T-helper 17 cell (primary cell): ENCODE results near the gene EAF1. TPM values are rescaled to one million over a fixed set of nuclear protein-coding genes. Genes with fewer than 3 reads are reported as not detected.

ENCODE experiments used
- ATAC-seq: fragments of 150-1000 bp; cut with Tn5 transposase; 2 replicates; pipeline ENCODE4 v1.10.0; 2021; ENCODE audit warnings: mild to moderate bottlenecking, moderate library complexity
- DNase-seq, 3 donors: peaks; one replicate each; pipeline versions ENCODE4 v3.0.0 to v3.0.0-alpha.2; 2020 to 2021
- H3K9me3 ChIP-seq: one replicate; pipeline ENCODE4 v1.7.0; 2013; ENCODE audit warnings: low read length, mild to moderate bottlenecking; ENCODE audit not compliant: control insufficient read depth, poor library complexity, severe bottlenecking
- H3K27ac Mint-ChIP-seq: one replicate; pipeline ENCODE4 v1.8.0; 2022; ENCODE audit warnings: mild to moderate bottlenecking, moderate library complexity, mixed read lengths
- H3K27me3 Mint-ChIP-seq: one replicate; pipeline ENCODE4 v1.8.0; 2022; ENCODE audit warnings: mixed read lengths
- H3K36me3 Mint-ChIP-seq: one replicate; pipeline ENCODE4 v1.8.0; 2022; ENCODE audit warnings: low read depth, mixed read lengths
- H3K4me1 Mint-ChIP-seq: one replicate; pipeline ENCODE4 v1.8.0; 2022; ENCODE audit warnings: mild to moderate bottlenecking, mixed read lengths
- H3K4me3 Mint-ChIP-seq: one replicate; pipeline ENCODE4 v1.8.0; 2022; ENCODE audit warnings: mild to moderate bottlenecking, moderate library complexity, mixed read lengths
- total RNA-seq, 4 donors: library from RNA in 2 of 4; stranded (reverse) in 2 of 4; gene quantifications; one replicate each; pipeline ENCODE4 v1.2.3 and lab custom pipeline; 2022 to 2026

The EAF1 gene
- total RNA-seq, 2 donors from 2014 or later = 25.9 to 31.5 TPM

DNA sequence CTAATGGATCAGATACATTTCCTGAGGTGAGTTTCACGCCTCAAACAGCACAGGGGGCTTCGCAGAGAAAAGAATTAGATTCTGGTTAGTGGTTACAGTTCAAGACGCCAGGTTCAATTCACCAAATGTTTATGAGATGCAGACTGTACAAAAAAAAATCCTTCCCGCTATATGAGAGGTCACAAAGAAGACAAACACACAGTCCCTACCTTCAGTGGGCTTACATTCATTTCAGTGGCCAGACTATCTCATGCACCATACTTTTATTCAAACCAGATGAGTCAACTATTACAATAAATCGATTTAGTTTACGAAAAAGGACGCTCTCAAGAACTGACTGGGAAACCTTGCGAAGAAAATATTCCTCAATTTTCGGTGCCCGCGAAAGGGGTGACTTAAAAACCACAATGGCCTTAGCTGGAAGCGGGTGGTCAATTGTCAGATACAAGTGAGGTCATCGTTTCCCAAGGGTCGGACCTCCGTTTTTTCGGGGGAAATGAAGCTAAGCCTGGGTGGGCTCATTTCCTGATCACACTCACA lies 749 bp upstream of the EAF1 start:
- Mint-ChIP-seq H3K36me3 (peaks cover 10% of the 10 kb centered on the region), H3K4me3 (peak overlapping the region; percentile 99), H3K4me1 (peaks cover 44% of the 10 kb centered on the region), H3K27ac (peak overlapping the region; percentile 100), H3K27me3 (no peaks in the 10 kb centered on the region)
- DNase-seq = no peak
- ATAC-seq = no peak
- H3K9me3 ChIP-seq = no peaks in the 10 kb centered on the region

DNA sequence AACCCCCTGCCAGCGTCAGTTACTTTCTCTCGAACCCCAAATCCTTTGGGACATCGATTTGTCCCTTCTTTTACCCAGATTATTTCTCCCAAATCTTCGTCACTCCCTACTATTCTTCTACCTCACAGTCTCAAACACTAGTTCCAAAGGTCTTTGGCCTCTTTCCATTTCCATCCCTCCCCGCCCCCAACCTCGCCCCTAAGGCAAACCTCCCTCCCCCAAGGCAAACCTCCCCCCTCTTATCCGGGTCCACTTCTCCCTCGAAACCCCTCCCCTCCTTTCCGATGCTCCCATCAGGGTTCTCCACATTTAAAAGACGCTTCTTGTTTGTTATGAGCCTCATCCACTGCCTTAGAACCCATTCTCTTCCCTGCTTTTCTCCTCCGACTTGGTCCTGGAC lies 583 bp downstream of the EAF1 start:
- no peaks in the 10 kb centered on the region for H3K9me3 ChIP-seq
- peak overlapping the region; percentile 99 for H3K4me3 Mint-ChIP-seq
- no peak for ATAC-seq
- H3K27me3 Mint-ChIP-seq = no peaks in the 10 kb centered on the region
- no peak for DNase-seq
- peaks cover 44% of the 10 kb centered on the region for H3K4me1 Mint-ChIP-seq
- H3K36me3 Mint-ChIP-seq = peaks cover 10% of the 10 kb centered on the region
- H3K27ac Mint-ChIP-seq = peak overlapping the region; percentile 100

DNA sequence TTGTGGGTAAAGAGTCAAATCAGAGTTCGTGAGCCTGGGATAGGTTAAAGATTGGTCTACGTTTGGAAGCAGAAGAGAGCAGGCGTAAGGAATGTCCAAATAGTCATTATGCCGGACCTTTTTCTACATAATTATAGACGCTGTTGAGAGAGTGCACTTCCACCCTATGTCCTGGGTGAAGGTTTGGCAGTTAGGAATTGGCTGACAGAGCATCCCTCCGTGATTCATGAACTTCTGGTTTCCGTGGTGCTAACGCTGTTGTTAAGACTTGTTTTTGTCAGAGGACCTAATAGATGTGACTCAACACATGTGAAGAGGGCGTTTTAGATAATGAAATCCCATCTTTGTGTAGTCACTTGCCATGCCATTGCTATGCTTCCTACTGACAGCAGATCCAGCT lies 1.1 kb downstream of the EAF1 start:
- Mint-ChIP-seq H3K36me3 (peaks cover 10% of the 10 kb centered on the region), H3K27ac (peak overlapping the region; percentile 100), H3K27me3 (no peaks in the 10 kb centered on the region), H3K4me3 (peak overlapping the region; percentile 99), H3K4me1 (peaks cover 45% of the 10 kb centered on the region)
- DNase-seq (no peak), ATAC-seq (peak; percentile 42)
- no peaks in the 10 kb centered on the region for H3K9me3 ChIP-seq

DNA sequence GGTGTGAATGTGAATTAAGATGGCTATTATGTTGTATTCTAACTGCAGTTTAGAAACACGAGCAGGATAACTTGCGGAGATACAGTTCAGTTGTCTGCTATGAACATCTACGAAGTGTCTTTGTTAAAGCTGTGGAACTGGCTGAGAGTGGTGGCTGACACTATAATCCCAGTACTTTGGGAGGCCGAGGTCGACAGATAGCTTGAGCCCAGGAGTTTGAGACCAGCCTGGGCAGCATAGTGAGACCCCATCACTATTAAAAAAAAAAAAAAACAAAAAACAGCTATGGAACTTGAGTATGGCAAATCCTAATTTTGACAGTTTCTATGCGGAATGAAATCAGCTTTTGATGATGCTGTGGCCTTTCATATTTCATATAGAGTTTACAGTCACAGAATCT lies 1.7 kb downstream of the EAF1 start:
- ATAC-seq (no peak), DNase-seq (no peak)
- H3K27me3 Mint-ChIP-seq = no peaks in the 10 kb centered on the region
- H3K36me3 Mint-ChIP-seq = peaks cover 10% of the 10 kb centered on the region
- peak overlapping the region; percentile 99 for H3K4me3 Mint-ChIP-seq
- H3K27ac Mint-ChIP-seq = peak overlapping the region; percentile 100
- H3K9me3 ChIP-seq = no peaks in the 10 kb centered on the region
- peaks cover 47% of the 10 kb centered on the region for H3K4me1 Mint-ChIP-seq

DNA sequence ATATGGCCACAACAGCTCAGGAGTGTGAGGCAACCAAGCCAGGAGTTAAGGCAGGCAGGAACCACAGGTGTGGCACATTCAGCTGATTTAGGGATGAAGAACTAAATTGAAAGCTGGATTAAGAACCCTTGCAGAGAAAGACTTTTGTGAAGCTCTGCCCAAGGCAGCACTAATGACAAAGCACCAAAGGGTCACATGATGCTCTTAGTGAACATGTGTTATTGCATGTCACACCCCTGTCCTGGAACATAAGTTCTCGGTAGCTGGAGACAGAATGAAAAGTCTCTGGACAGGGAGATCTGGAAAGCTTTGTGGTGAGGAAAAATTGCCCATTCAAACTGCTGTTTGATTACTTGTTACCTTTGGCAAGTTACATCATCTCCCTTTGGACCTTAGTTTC lies 3.2 kb downstream of the EAF1 start:
- H3K36me3 Mint-ChIP-seq = peaks cover 8% of the 10 kb centered on the region

DNA sequence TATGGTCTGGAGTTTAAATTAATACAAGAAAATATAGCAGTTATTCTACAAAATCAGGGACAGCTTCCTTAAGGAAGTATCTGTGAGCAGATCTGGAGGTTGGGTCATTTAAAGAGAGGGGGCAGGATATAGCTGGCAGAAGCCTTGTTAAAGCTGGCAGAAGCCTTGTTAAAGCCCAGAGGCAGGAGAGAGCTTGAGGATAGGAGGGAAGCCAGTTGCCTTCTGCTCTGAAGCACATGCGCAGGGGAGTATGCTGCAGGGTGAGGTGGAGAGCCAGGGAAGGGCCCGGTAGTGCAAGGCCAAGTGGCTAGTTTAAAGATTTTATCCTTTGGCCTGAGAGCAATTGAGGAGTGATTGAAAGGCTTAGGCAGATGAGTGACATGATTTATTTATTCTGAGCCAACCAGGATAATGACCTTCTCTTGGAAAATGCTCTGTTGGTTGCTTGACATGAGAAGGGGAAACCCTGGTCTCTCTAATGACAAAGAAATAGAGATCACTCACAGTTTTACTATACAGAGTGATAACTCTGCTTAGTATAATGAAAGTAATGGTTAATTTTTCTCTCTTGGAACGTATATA lies 3.9 kb downstream of the EAF1 start:
- DNase-seq = no peak
- ATAC-seq = no peak
- Mint-ChIP-seq H3K4me3 (peak overlapping the region; percentile 12), H3K36me3 (peaks cover 8% of the 10 kb centered on the region), H3K27me3 (no peaks in the 10 kb centered on the region), H3K27ac (peak overlapping the region; percentile 41), H3K4me1 (peaks cover 36% of the 10 kb centered on the region)
- H3K9me3 ChIP-seq = no peaks in the 10 kb centered on the region

More for the DNA sequence above, 3.2 kb downstream of the EAF1 start:
- H3K27me3 Mint-ChIP-seq = no peaks in the 10 kb centered on the region
- H3K9me3 ChIP-seq = no peaks in the 10 kb centered on the region
- peaks cover 44% of the 10 kb centered on the region for H3K4me1 Mint-ChIP-seq
- no peak overlapping the region for H3K4me3 Mint-ChIP-seq
- H3K27ac Mint-ChIP-seq = peak overlapping the region; percentile 67
- DNase-seq = no peak
- ATAC-seq = no peak

DNA sequence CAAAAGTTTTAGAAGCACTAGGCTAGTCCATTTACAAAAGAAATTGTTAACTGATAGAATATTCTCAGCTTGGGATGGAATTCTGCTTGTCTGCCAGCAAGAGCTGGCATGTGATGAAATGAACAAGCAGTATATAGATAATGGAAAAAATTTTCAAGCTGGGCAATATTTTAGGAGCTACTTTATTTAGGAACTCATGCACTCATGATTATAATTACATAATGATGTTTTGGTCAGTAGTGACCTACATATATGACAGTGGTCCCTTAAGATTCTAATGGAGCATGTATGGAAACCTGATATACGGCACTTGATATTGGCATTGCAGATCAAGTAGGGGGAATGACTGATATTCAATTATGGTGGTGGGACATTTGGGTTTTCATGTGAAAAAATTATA lies 6.1 kb downstream of the EAF1 start:
- DNase-seq = no peak
- H3K4me1 Mint-ChIP-seq = peaks cover 22% of the 10 kb centered on the region
- no peaks in the 10 kb centered on the region for H3K9me3 ChIP-seq
- H3K36me3 Mint-ChIP-seq = peaks cover 3% of the 10 kb centered on the region
- H3K4me3 Mint-ChIP-seq = no peak overlapping the region
- H3K27ac Mint-ChIP-seq = no peak overlapping the region
- ATAC-seq = no peak
- H3K27me3 Mint-ChIP-seq = no peaks in the 10 kb centered on the region

DNA sequence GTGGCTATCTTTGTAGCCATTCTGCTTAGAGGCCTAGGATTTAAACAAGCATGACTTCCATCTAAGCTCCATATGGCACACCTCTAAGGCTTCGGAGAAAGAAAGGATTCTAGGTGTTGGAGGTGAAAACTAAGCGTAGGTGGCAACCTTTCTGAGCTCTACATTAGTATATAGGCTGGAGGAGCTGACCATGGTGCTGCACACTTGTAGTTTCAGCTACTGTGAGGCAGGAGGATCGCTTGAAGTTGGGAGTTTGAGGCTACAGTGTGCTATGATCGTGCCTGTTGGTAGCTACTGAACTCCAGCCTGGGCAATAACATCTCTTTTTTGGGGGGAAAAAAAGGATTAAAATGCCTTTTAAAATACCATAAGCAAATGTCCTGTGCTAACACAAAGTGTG lies 7.4 kb downstream of the EAF1 start:
- no peak for DNase-seq
- Mint-ChIP-seq H3K4me3 (no peak overlapping the region), H3K4me1 (peaks cover 16% of the 10 kb centered on the region), H3K27ac (no peak overlapping the region), H3K36me3 (peaks cover 3% of the 10 kb centered on the region), H3K27me3 (no peaks in the 10 kb centered on the region)
- no peak for ATAC-seq
- H3K9me3 ChIP-seq = no peaks in the 10 kb centered on the region

DNA sequence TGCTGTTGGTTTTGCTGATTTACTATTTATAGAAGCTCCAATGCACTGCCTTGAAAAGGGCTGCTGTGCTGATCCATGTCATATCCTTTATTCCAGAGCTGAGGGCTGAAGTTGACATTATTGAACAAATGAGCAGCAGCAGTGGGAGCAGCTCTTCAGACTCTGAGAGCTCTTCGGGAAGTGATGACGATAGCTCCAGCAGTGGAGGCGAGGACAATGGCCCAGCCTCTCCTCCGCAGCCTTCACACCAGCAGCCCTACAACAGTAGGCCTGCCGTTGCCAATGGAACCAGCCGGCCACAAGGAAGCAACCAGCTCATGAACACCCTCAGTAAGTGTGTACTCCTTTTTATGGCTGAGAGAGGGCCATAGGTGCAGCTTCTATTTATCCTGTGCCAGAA lies 8.8 kb downstream of the EAF1 start:
- Mint-ChIP-seq H3K27ac (no peak overlapping the region), H3K4me1 (peaks cover 13% of the 10 kb centered on the region), H3K4me3 (no peak overlapping the region), H3K27me3 (no peaks in the 10 kb centered on the region), H3K36me3 (peaks cover 6% of the 10 kb centered on the region)
- ATAC-seq (no peak), DNase-seq (no peak)
- no peaks in the 10 kb centered on the region for H3K9me3 ChIP-seq

DNA sequence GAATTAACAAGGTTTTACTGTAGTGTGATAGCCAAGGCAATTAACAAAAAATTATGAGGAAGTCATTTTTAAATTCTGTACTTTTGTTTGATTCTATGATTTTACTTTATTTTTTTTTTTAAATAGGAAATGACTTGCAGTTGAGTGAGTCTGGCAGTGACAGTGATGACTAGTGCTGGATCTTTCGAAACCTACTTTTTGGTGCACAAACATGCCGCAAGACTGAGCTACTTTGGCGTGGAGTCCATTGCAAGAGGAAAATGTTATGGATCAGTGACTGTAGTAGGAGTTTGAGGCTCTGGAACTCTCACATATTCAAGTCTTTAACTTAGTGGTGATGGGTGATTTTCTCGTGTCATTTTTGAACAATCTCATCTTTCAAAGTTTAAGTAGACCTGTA lies 11.6 kb downstream of the EAF1 start:
- Mint-ChIP-seq H3K4me1 (peaks cover 7% of the 10 kb centered on the region), H3K4me3 (no peak overlapping the region), H3K27ac (peak overlapping the region; percentile 39), H3K27me3 (no peaks in the 10 kb centered on the region), H3K36me3 (peaks cover 11% of the 10 kb centered on the region)
- H3K9me3 ChIP-seq = no peaks in the 10 kb centered on the region
- ATAC-seq = no peak
- no peak for DNase-seq

DNA sequence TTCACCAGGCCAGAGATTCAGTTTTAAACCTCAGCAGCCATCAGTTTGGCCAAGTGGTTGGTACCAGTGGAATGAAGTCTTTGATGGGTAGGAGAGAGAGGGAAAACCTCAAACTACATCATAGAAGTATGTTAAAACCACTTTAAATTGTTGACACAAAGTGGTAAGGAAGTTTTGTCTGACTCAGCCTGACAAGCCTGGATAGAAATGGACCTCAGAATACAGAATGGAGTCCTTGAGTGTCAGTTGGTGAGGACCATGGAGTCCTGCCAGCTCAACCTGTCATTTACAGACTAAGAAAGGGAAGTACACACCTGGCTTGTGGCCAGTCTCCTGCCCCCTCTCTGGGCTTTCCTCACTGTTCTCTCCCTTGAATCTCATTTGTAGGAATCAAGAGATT lies 12.1 kb downstream of the EAF1 start:
- ATAC-seq = no peak
- H3K4me1 Mint-ChIP-seq = peaks cover 7% of the 10 kb centered on the region
- H3K4me3 Mint-ChIP-seq = no peak overlapping the region
- DNase-seq = no peak
- H3K27ac Mint-ChIP-seq = peak overlapping the region; percentile 39
- no peaks in the 10 kb centered on the region for H3K9me3 ChIP-seq
- peaks cover 11% of the 10 kb centered on the region for H3K36me3 Mint-ChIP-seq
- no peaks in the 10 kb centered on the region for H3K27me3 Mint-ChIP-seq

DNA sequence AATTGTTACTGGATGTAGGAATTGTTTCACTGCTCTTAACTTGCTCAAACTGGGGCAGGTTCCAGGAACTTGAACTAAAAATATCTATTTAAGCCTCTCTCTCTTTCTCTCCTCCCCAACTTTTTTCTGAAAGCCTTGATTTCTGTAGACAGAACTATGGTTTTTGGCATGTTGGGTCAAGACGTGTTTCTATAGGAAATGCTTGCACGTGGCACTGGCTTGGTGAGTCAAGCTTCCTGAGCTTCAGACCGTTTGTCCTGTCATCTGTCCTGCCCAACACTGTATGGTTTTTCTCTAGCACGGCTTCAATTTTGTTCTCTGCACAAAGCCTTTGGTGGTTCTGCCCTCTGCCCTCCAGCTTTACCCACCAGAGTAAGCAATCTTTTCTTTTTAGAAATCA lies 13.5 kb downstream of the EAF1 start:
- Mint-ChIP-seq H3K36me3 (peaks cover 11% of the 10 kb centered on the region), H3K27me3 (no peaks in the 10 kb centered on the region), H3K27ac (peak overlapping the region; percentile 79), H3K4me1 (peaks cover 4% of the 10 kb centered on the region), H3K4me3 (no peak overlapping the region)
- DNase-seq = no peak
- no peaks in the 10 kb centered on the region for H3K9me3 ChIP-seq
- no peak for ATAC-seq

DNA sequence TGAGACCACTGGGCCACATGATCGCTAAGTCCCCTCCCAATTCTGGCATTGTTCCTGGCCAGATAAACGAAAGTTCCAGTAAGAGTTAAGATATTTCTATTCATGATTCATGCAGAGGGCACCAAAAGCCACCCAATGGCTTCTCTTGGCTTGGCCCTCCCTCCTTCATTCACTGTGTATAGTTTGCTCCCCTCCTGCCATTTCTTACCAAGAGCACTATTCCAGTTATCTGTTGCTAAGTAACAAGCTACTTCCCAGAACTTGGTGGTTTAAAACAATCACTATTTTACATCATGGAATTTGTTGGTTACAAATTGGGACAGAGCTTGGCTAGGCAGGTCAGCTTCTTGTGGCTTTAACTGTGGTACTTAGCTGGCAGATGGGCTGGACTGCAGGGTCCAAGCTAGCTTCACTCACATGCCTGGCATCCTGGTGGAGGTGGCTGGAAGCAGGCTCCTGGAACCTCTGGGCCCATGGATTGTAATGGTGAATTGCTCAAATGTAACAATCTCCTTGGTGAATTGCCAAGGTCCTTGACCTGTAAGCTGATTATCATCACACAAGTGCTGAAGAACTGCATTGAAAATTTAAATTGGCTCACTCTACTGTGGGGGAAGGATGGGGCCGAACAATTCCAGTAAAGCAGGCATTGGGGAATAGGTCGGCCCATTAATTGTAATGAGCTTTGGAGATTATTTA lies 16.6 kb downstream of the EAF1 start:
- DNase-seq = no peak
- Mint-ChIP-seq H3K4me3 (no peak overlapping the region), H3K27me3 (no peaks in the 10 kb centered on the region), H3K27ac (peak overlapping the region; percentile 39), H3K36me3 (peaks cover 11% of the 10 kb centered on the region), H3K4me1 (peaks cover 4% of the 10 kb centered on the region)
- no peaks in the 10 kb centered on the region for H3K9me3 ChIP-seq
- no peak for ATAC-seq
